Trophoblast cell (in vitro differentiated cells and primary cell): ENCODE measurements around the gene DES.

Source experiments
- DNase-seq, 2 donors: peaks; one replicate each; pipeline ENCODE4 v3.0.0-alpha.2; 2016
- H2AFZ ChIP-seq: 2 replicates; pipeline ENCODE4 v1.6.1; 2013; ENCODE audit warnings: low read length, moderate library complexity, mild to moderate bottlenecking; ENCODE audit not compliant: insufficient read depth, poor library complexity
- H2AK5ac ChIP-seq: 2 replicates; pipeline ENCODE4 v1.6.1; 2013; ENCODE audit warnings: mild to moderate bottlenecking, low read length
- H2BK120ac ChIP-seq: 2 replicates; pipeline ENCODE4 v1.6.1; 2013; ENCODE audit warnings: low read length, mild to moderate bottlenecking, moderate library complexity; ENCODE audit not compliant: insufficient read depth, poor library complexity
- H2BK12ac ChIP-seq: 2 replicates; pipeline ENCODE4 v1.6.1; 2013; ENCODE audit warnings: mild to moderate bottlenecking, low read length, moderate library complexity
- H2BK5ac ChIP-seq: 2 replicates; pipeline ENCODE4 v1.6.1; 2013; ENCODE audit warnings: low read length, low read depth, moderate library complexity, mild to moderate bottlenecking; ENCODE audit not compliant: poor library complexity
- H3K14ac ChIP-seq: 2 replicates; pipeline ENCODE4 v1.6.1; 2013; ENCODE audit warnings: mild to moderate bottlenecking, low read length
- H3K18ac ChIP-seq: 2 replicates; pipeline ENCODE4 v1.6.1; 2013; ENCODE audit warnings: mild to moderate bottlenecking, low read length
- H3K23ac ChIP-seq: 2 replicates; pipeline ENCODE4 v1.6.1; 2013; ENCODE audit warnings: low read length
- H3K27ac ChIP-seq: 2 replicates; pipeline ENCODE4 v1.5.1; 2013; ENCODE audit warnings: low read depth, mild to moderate bottlenecking, inconsistent platforms, low read length, moderate library complexity
- H3K27me3 ChIP-seq: 2 replicates; pipeline ENCODE4 v1.6.1; 2013; ENCODE audit warnings: inconsistent platforms, mild to moderate bottlenecking, low read length, moderate library complexity; ENCODE audit not compliant: insufficient read depth
- H3K36me3 ChIP-seq, 2 experiments: 1 replicate in 1 of 2; 2 replicates in 1 of 2; pipeline ENCODE4 v1.6.1; 2013; ENCODE audit warnings: low read length in 2 of 2, mild to moderate bottlenecking in 2 of 2, moderate library complexity in 1 of 2; ENCODE audit not compliant: insufficient read depth in 2 of 2, control insufficient read depth in 1 of 2
- H3K4ac ChIP-seq: 2 replicates; pipeline ENCODE4 v1.6.1; 2013; ENCODE audit warnings: low read depth, mild to moderate bottlenecking, low read length, moderate library complexity
- H3K4me1 ChIP-seq, 2 experiments: 1 replicate in 1 of 2; 2 replicates in 1 of 2; pipeline ENCODE4 v1.6.1; 2013; ENCODE audit warnings: low read length in 2 of 2, mild to moderate bottlenecking in 2 of 2, moderate library complexity in 1 of 2; ENCODE audit not compliant: insufficient read depth in 2 of 2, control insufficient read depth in 1 of 2
- H3K4me2 ChIP-seq: 2 replicates; pipeline ENCODE4 v1.6.1; 2013; ENCODE audit warnings: inconsistent platforms, mild to moderate bottlenecking, low read length, moderate library complexity
- H3K4me3 ChIP-seq: 2 replicates; pipeline ENCODE4 v1.5.1; 2013; ENCODE audit warnings: mild to moderate bottlenecking, low read depth, low read length, inconsistent platforms
- H3K79me1 ChIP-seq: one replicate; pipeline ENCODE4 v1.6.1; 2013; ENCODE audit warnings: low read length
- H3K79me2 ChIP-seq: 2 replicates; pipeline ENCODE4 v1.6.1; 2013; ENCODE audit warnings: low read length, mild to moderate bottlenecking; ENCODE audit not compliant: control insufficient read depth, insufficient read depth, poor library complexity
- H3K9ac ChIP-seq: 2 replicates; pipeline ENCODE4 v1.6.1; 2013; ENCODE audit warnings: mild to moderate bottlenecking, low read length
- H3K9me3 ChIP-seq: 2 replicates; pipeline ENCODE4 v1.6.1; 2013; ENCODE audit warnings: low read depth, mild to moderate bottlenecking, control low read depth, inconsistent platforms, low read length; ENCODE audit not compliant: insufficient read depth
- H4K12ac ChIP-seq: 2 replicates; pipeline ENCODE4 v1.6.1; 2013; ENCODE audit warnings: low read depth, mild to moderate bottlenecking, low read length, moderate library complexity
- H4K8ac ChIP-seq: 2 replicates; pipeline ENCODE4 v1.6.1; 2013; ENCODE audit warnings: low read depth, mild to moderate bottlenecking, low read length, moderate library complexity
- H4K91ac ChIP-seq: one replicate; pipeline ENCODE4 v1.6.1; 2013; ENCODE audit warnings: low read depth, mild to moderate bottlenecking, low read length, moderate library complexity
- WGBS: extraction: QIAGEN DNeasy Blood & Tissue Kit; methylation state at CpG from one replicate; pipeline ENCODE4 v1.1.7; 2013; ENCODE audit warnings: missing lambda C conversion rate; ENCODE audit not compliant: insufficient read length, insufficient coverage; ENCODE audit errors: extremely low coverage; 5-methylcytosine and 5-hydroxymethylcytosine counted together

Gene DES

DNA sequence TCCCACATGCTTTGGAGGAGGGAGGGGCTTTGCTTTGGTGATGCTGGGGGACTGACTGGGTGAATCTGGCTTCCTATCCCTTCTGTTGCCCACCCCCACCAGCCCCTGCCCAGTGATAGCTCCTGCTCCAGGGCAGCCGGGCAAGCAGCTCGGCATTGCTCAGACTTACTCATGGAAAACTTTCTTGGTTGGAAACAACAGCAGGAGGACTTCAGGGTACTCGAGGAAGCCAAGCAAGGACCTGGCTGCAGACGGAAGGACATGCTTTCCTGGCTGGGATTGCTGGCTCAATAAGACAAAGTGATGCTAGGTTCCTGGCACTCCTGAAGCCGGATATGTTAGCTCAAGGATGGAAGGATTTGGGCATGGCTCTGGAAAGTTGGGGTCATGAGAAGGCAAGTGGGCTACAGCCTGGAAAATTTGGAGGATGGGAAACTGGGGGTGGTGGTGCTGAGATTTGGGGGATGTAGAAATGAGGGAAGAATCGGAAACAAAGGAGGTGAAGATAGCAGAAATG lies 19.6 kb downstream of the DES start:
- Histone ChIP-seq H4K12ac (no peak overlapping the region), H3K27ac (no peak overlapping the region), H3K79me1 (peaks cover 5% of the 10 kb centered on the region), H2AK5ac (no peak overlapping the region), H3K4me1 (peaks cover 7 to 11% of the 10 kb centered on the region in 2 experiments), H3K4me2 (no peak overlapping the region), H3K23ac (no peak overlapping the region), H2AFZ (no peak overlapping the region), H3K4ac (no peak overlapping the region), H3K4me3 (no peak overlapping the region), H3K18ac (no peak overlapping the region), H4K8ac (no peak overlapping the region), H2BK120ac (no peak overlapping the region), H3K9me3 (no peaks in the 10 kb centered on the region), H3K9ac (no peak overlapping the region), H3K36me3 (no peaks in the 10 kb centered on the region), H3K27me3 (peaks cover 13% of the 10 kb centered on the region), H2BK12ac (no peak overlapping the region), H3K79me2 (peaks cover 2% of the 10 kb centered on the region), H4K91ac (no peak overlapping the region), H2BK5ac (no peak overlapping the region), H3K14ac (no peak overlapping the region)
- no peak for DNase-seq
- whole genome bisulfite sequencing: no CpG with 5 or more reads among the region's 6 CpGs

DNA sequence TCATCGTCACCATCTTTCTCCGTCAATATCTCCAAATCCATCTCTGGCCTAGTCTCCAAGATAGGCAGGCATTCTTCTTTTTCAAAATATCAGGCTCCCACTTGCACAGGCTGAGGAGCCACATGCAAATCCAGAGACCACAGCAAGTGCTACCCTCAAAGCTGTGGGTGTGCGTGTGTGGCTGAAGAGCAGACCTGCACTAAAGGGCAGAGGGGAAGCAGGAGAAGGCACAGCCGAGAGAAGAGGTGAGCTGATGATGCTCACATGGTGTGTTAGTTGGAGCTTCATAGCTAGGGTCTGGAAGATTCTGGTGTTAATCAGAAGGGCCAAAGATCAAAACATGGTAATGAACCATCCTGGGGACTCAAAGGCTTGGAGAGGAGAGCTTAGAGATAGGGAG lies 20.3 kb downstream of the DES start:
- Histone ChIP-seq H3K36me3 (no peaks in the 10 kb centered on the region), H3K4me1 (peaks cover 7 to 11% of the 10 kb centered on the region in 2 experiments), H3K9me3 (no peaks in the 10 kb centered on the region), H2BK120ac (no peak overlapping the region), H3K79me1 (peaks cover 5% of the 10 kb centered on the region), H4K12ac (no peak overlapping the region), H3K27ac (no peak overlapping the region), H3K4me3 (no peak overlapping the region), H4K8ac (no peak overlapping the region), H3K9ac (no peak overlapping the region), H2BK5ac (no peak overlapping the region), H2AFZ (no peak overlapping the region), H3K79me2 (peaks cover 2% of the 10 kb centered on the region), H4K91ac (no peak overlapping the region), H2BK12ac (no peak overlapping the region), H3K18ac (no peak overlapping the region), H3K14ac (no peak overlapping the region), H3K4me2 (no peak overlapping the region), H3K27me3 (peaks cover 13% of the 10 kb centered on the region), H3K23ac (no peak overlapping the region), H3K4ac (no peak overlapping the region), H2AK5ac (no peak overlapping the region)
- no CpG with 5 or more reads among the region's 4 CpGs for WGBS
- peak in 1 of 2 donors; percentile 25 for DNase-seq

DNA sequence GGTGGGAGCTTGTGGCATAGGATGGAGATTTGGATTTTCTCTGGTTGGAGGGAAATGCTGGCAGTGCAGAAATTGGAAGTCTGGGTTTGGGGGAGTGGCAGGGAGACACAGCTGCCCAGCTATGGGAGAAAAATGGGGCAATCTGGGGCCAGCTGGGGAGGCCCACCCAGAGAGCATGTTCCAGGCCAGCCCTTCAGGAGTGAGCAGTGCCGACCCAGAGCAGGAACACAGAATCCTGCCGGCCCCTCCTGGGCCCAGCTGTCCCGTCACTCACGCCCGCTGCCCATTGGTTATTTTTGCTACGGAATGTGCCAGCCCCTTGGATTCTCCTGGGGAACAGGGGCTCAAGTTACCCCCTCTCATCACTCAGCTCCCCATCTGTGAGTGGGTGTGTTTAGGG lies 21.3 kb downstream of the DES start:
- H3K79me2 ChIP-seq: peaks cover 2% of the 10 kb centered on the region
- H4K8ac ChIP-seq: no peak overlapping the region
- H3K14ac ChIP-seq: no peak overlapping the region
- H3K27me3 ChIP-seq: peaks cover 9% of the 10 kb centered on the region
- no peak overlapping the region for H3K4ac ChIP-seq
- no peaks in the 10 kb centered on the region for H3K36me3 ChIP-seq
- no peak overlapping the region for H3K27ac ChIP-seq
- H3K4me3 ChIP-seq: no peak overlapping the region
- no peak overlapping the region for H3K23ac ChIP-seq
- H3K79me1 ChIP-seq: peaks cover 5% of the 10 kb centered on the region
- H3K9me3 ChIP-seq: no peaks in the 10 kb centered on the region
- no peak overlapping the region for H3K4me2 ChIP-seq
- no peak for DNase-seq
- H4K12ac ChIP-seq: no peak overlapping the region
- no peak overlapping the region for H3K18ac ChIP-seq
- no peak overlapping the region for H4K91ac ChIP-seq
- H3K9ac ChIP-seq: no peak overlapping the region
- H3K4me1 ChIP-seq: peaks cover 6 to 7% of the 10 kb centered on the region in 2 experiments
- H2BK120ac ChIP-seq: no peak overlapping the region
- H2AFZ ChIP-seq: no peak overlapping the region
- WGBS: no CpG with 5 or more reads among the region's 6 CpGs
- H2BK5ac ChIP-seq: no peak overlapping the region
- no peak overlapping the region for H2BK12ac ChIP-seq
- no peak overlapping the region for H2AK5ac ChIP-seq

GRCh38 chr2:219440388-219441256 lies 22.4 kb downstream of the DES start:
- Histone ChIP-seq H3K9ac (no peak overlapping the region), H2AK5ac (no peak overlapping the region), H2BK5ac (no peak overlapping the region), H3K4me3 (no peak overlapping the region), H4K8ac (no peak overlapping the region), H3K4me2 (no peak overlapping the region), H4K91ac (no peak overlapping the region), H3K36me3 (no peaks in the 10 kb centered on the region), H3K4ac (no peak overlapping the region), H2BK12ac (no peak overlapping the region), H3K9me3 (no peaks in the 10 kb centered on the region), H3K27ac (no peak overlapping the region), H3K18ac (no peak overlapping the region), H3K27me3 (peaks cover 2% of the 10 kb centered on the region), H3K79me1 (peaks cover 5% of the 10 kb centered on the region), H3K79me2 (peaks cover 2% of the 10 kb centered on the region), H2AFZ (no peak overlapping the region), H4K12ac (no peak overlapping the region), H2BK120ac (no peak overlapping the region), H3K14ac (no peak overlapping the region), H3K23ac (no peak overlapping the region), H3K4me1 (peaks cover 5 to 6% of the 10 kb centered on the region in 2 experiments)
- WGBS: no CpG with 5 or more reads among the region's 6 CpGs
- peak; percentile 8 to 54 for DNase-seq
